IMR-90 (cell line): ENCODE measurements around the gene KLHDC1. TPM values are rescaled to one million over a fixed set of nuclear protein-coding genes. Genes with fewer than 3 reads are reported as not detected.
A peak's percentile ranks its signal among the peaks of the same experiment; 100 is the strongest.

Source experiments
- ATAC-seq: fragments of 200-7000 bp; cut with Tn5 transposase; 2 replicates; pipeline ENCODE4 v1.9.1; 2020; ENCODE audit warnings: low read depth, mild to moderate bottlenecking, moderate library complexity
- BruUV-seq: library from RNA; stranded (reverse); fragments of 400-500 nt; replicated peaks from 2 replicates; lab custom pipeline; 2021; lab: Mats Ljungman, UMichigan
- CTCF ChIA-PET: fragments of 300-600 bp; formaldehyde crosslinking; extraction: SDS; loops from one replicate; lab custom pipeline; 2021; ENCODE audit warnings: antibody characterized with exemption; lab: Yijun Ruan, JAX
- POLR2A ChIA-PET: fragments of 300-600 bp; sonication (Branson Sonifier 250); formaldehyde crosslinking; loops from one replicate; lab custom pipeline; 2022; ENCODE audit warnings: antibody characterized with exemption; ENCODE audit not compliant: unreplicated experiment; lab: Charles Lee
- DNase-seq: peaks from one replicate; pipeline ENCODE4 v3.0.0; 2013
- H2AFZ ChIP-seq: replicated peaks from 2 replicates; pipeline ENCODE3; 2013; ENCODE audit warnings: low read length, mild to moderate bottlenecking; ENCODE audit not compliant: poor library complexity
- H2AK5ac ChIP-seq: 2 replicates; pipeline ENCODE4 v1.6.1; 2013; ENCODE audit warnings: low read depth, low read length, inconsistent platforms
- H2AK9ac ChIP-seq: replicated peaks from 2 replicates; pipeline ENCODE3; 2013; ENCODE audit warnings: mild to moderate bottlenecking, low read depth, low read length, moderate library complexity; ENCODE audit not compliant: poor library complexity
- H2BK120ac ChIP-seq: 2 replicates; pipeline ENCODE4 v1.6.1; 2013; ENCODE audit warnings: low read depth, low read length, inconsistent platforms
- H2BK15ac ChIP-seq: 3 replicates; pipeline ENCODE4 v1.6.1; 2013; ENCODE audit warnings: low read depth, low read length, inconsistent platforms
- H2BK20ac ChIP-seq: 2 replicates; pipeline ENCODE4 v1.6.1; 2013; ENCODE audit warnings: low read depth, mild to moderate bottlenecking, inconsistent platforms, low read length, moderate library complexity
- H2BK5ac ChIP-seq: 2 replicates; pipeline ENCODE4 v1.6.1; 2013; ENCODE audit warnings: mild to moderate bottlenecking, low read depth, low read length, inconsistent platforms; ENCODE audit not compliant: poor library complexity, severe bottlenecking
- H3K14ac ChIP-seq: replicated peaks from 2 replicates; pipeline ENCODE4 v1.6.1; 2013; ENCODE audit warnings: low read depth, low read length, inconsistent platforms
- H3K18ac ChIP-seq: 2 replicates; pipeline ENCODE4 v1.6.1; 2013; ENCODE audit warnings: low read depth, low read length, control low read depth
- H3K23ac ChIP-seq: 2 replicates; pipeline ENCODE4 v1.6.1; 2013; ENCODE audit warnings: low read depth, low read length, inconsistent platforms
- H3K27ac ChIP-seq: 2 replicates; pipeline ENCODE4 v1.5.1; 2013; ENCODE audit warnings: mild to moderate bottlenecking, control low read depth, low read length; ENCODE audit not compliant: insufficient read depth
- H3K27me3 ChIP-seq: 2 replicates; pipeline ENCODE4 v1.6.1; 2013; ENCODE audit warnings: low read length; ENCODE audit not compliant: control insufficient read depth, insufficient read depth
- H3K36me3 ChIP-seq: 2 replicates; pipeline ENCODE4 v1.6.1; 2013; ENCODE audit warnings: low read length, mixed read lengths; ENCODE audit not compliant: control insufficient read depth, insufficient read depth
- H3K4ac ChIP-seq: 2 replicates; pipeline ENCODE4 v1.6.1; 2013; ENCODE audit warnings: low read depth, low read length, inconsistent platforms
- H3K4me1 ChIP-seq: 2 replicates; pipeline ENCODE4 v1.6.1; 2013; ENCODE audit warnings: low read length, mixed read lengths; ENCODE audit not compliant: control insufficient read depth, insufficient read depth
- H3K4me2 ChIP-seq: 2 replicates; pipeline ENCODE4 v1.6.1; 2013; ENCODE audit warnings: low read depth, mild to moderate bottlenecking, control low read depth, low read length, moderate library complexity
- H3K4me3 ChIP-seq: 2 replicates; pipeline ENCODE4 v1.5.1; 2013; ENCODE audit warnings: low read depth, mild to moderate bottlenecking, control low read depth, low read length, moderate library complexity; ENCODE audit not compliant: insufficient read depth
- H3K56ac ChIP-seq: 2 replicates; pipeline ENCODE4 v1.6.1; 2013; ENCODE audit warnings: low read length, inconsistent platforms; ENCODE audit not compliant: insufficient read depth; ENCODE audit errors: extremely low read depth
- H3K79me1 ChIP-seq, 2 experiments: 2 replicates each; pipeline ENCODE4 v1.6.1; 2013; ENCODE audit warnings: low read length in 2 of 2, inconsistent platforms in 1 of 2, low read depth in 1 of 2
- H3K9ac ChIP-seq: 2 replicates; pipeline ENCODE4 v1.6.1; 2013; ENCODE audit warnings: low read depth, low read length, control low read depth
- H3K9me1 ChIP-seq: 2 replicates; pipeline ENCODE4 v1.6.1; 2013; ENCODE audit warnings: low read length, inconsistent platforms; ENCODE audit not compliant: insufficient read depth
- H3K9me3 ChIP-seq: 2 replicates; pipeline ENCODE4 v1.6.1; 2013; ENCODE audit warnings: low read length; ENCODE audit not compliant: control insufficient read depth, insufficient read depth
- H4K20me1 ChIP-seq: 2 replicates; pipeline ENCODE4 v1.6.1; 2013; ENCODE audit warnings: low read length, inconsistent platforms; ENCODE audit not compliant: insufficient read depth
- H4K5ac ChIP-seq: 2 replicates; pipeline ENCODE4 v1.6.1; 2013; ENCODE audit warnings: mild to moderate bottlenecking, low read depth, low read length, control low read depth
- H4K8ac ChIP-seq, 2 experiments: 2 replicates each; pipeline ENCODE4 v1.6.1; 2013; ENCODE audit warnings: low read depth in 2 of 2, low read length in 2 of 2, control low read depth in 1 of 2, inconsistent platforms in 1 of 2
- H4K91ac ChIP-seq: 2 replicates; pipeline ENCODE4 v1.6.1; 2013; ENCODE audit warnings: low read depth, low read length, inconsistent platforms; ENCODE audit not compliant: insufficient read depth
- BHLHE40 ChIP-seq: fragments of 150-350 bp; IDR thresholded peaks from 2 replicates; pipeline ENCODE4 v1.6.1; 2016; ENCODE audit warnings: mild to moderate bottlenecking, low read depth, low read length
- CEBPB ChIP-seq: IDR thresholded peaks from 2 replicates; pipeline ENCODE4 v1.6.1; 2012; ENCODE audit warnings: low read depth, low read length, improper control_type of control experiment
- ELK1 ChIP-seq: fragments of 150-350 bp; IDR thresholded peaks from 2 replicates; pipeline ENCODE4 v1.6.1; 2016; ENCODE audit warnings: low read depth, mild to moderate bottlenecking, low read length, moderate library complexity, borderline replicate concordance
- MAFK ChIP-seq: IDR thresholded peaks from 2 replicates; pipeline ENCODE4 v1.6.1; 2012; ENCODE audit warnings: low read depth, low read length, improper control_type of control experiment
- MAZ ChIP-seq: IDR thresholded peaks from 2 replicates; pipeline ENCODE4 v1.6.1; 2012; ENCODE audit warnings: low read depth, mild to moderate bottlenecking, low read length, improper control_type of control experiment, moderate library complexity, borderline replicate concordance
- MXI1 ChIP-seq: IDR thresholded peaks from 2 replicates; pipeline ENCODE4 v1.6.1; 2012; ENCODE audit warnings: low read depth, mild to moderate bottlenecking, low read length, moderate library complexity, borderline replicate concordance
- RAD21 ChIP-seq: IDR thresholded peaks from 2 replicates; pipeline ENCODE4 v1.6.1; 2012; ENCODE audit warnings: low read length, improper control_type of control experiment
- SMC3 ChIP-seq: fragments of 150-350 bp; IDR thresholded peaks from 2 replicates; pipeline ENCODE4 v1.6.1; 2016; ENCODE audit warnings: low read depth, mild to moderate bottlenecking, antibody characterized with exemption, low read length, moderate library complexity
- USF2 ChIP-seq: fragments of 150-350 bp; IDR thresholded peaks from 2 replicates; pipeline ENCODE4 v1.6.1; 2017; ENCODE audit warnings: mild to moderate bottlenecking, antibody characterized with exemption, low read length, low read depth
- WGBS, 2 experiments: methylation state at CpG; one replicate each; pipeline versions ENCODE4 v1.1.5 to v1.1.7; 2013; ENCODE audit warnings: missing lambda C conversion rate in 2 of 2; ENCODE audit not compliant: insufficient read length in 1 of 2; ENCODE audit errors: extremely low coverage in 2 of 2; 5-methylcytosine and 5-hydroxymethylcytosine counted together
- dilution Hi-C: fragments of 300-500 bp; cut with HindIII; formaldehyde crosslinking; loops from one replicate; pipeline ENCODE4 v1.14.3; 2018; ENCODE audit warnings: low sequenced_read_pairs; ENCODE audit not compliant: unreplicated experiment
- in situ Hi-C: fragments of 300-500 bp; cut with MboI; formaldehyde crosslinking; loops from 3 replicates; pipeline ENCODE4 v1.14.3; 2019; ENCODE audit warnings: low sequenced_read_pairs, inconsistent platforms, mixed read lengths
- intact Hi-C: fragments of 100-400 bp; cut with micrococcal nuclease; formaldehyde crosslinking; loops from 2 replicates; pipeline ENCODE4 v1.10.0; 2022
- polyA plus RNA-seq, 3 experiments: library from polyadenylated mRNA; depleted of rRNA; stranded (reverse); fragments of >200 nt; gene quantifications; 2 replicates each; pipeline ENCODE4 v1.2.3, GENCODE V29; 2012; ENCODE audit warnings: low replicate concordance in 1 of 3
- total RNA-seq: library from RNA; depleted of rRNA; stranded (reverse); fragments of >200 nt; gene quantifications from 2 replicates; pipeline ENCODE4 v1.2.3, GENCODE V29; 2012
- TF ChIP-seq, protein P1 (sequence below): conservative IDR thresholded peaks from 2 replicates; pipeline ENCODE4 v1.5.1; 2012; ENCODE audit warnings: mild to moderate bottlenecking, low read depth, low read length, improper control_type of control experiment

The KLHDC1 gene
- total and polyA plus RNA-seq, 2 of the 4 experiments (the other 2 are of a cell fraction): 0.51 to 0.90 TPM

- Histone ChIP-seq H2BK120ac (no peak overlapping the region), H3K27me3 (no peaks in the 10 kb centered on the region), H2BK15ac (no peak overlapping the region), H2AK9ac (no peak overlapping the region), H3K4me3 (peak overlapping the region; percentile 96; the same call in 1 of the 2 replicates), H3K4me2 (peak overlapping the region; percentile 93), H4K91ac (no peak overlapping the region), H2AK5ac (no peak overlapping the region), H4K5ac (no peak overlapping the region), H3K36me3 (0 out of 2 replicates have a peak, but pooled peaks cover 2% of the 10 kb centered on the region), H3K79me1 (peaks cover 17 to 30% of the 10 kb centered on the region in 2 experiments), H4K20me1 (peaks cover 11% of the 10 kb centered on the region), H3K56ac (no peak overlapping the region), H3K14ac (no peak overlapping the region), H3K23ac (peak overlapping the region; percentile 79; the same call in 1 of the 2 replicates), H2BK20ac (no peak overlapping the region), H3K27ac (no peak overlapping the region), H3K4me1 (peaks cover 9% of the 10 kb centered on the region), H4K8ac (no peak overlapping the region), H3K9me1 (peaks cover 5% of the 10 kb centered on the region), H3K9me3 (no peaks in the 10 kb centered on the region), H2AFZ (no peak overlapping the region), H3K4ac (no peak overlapping the region), H3K9ac (peak overlapping the region; percentile 9; the same call in 1 of the 2 replicates), H2BK5ac (no peak overlapping the region), H3K18ac (no peak overlapping the region)
- POLR2A ChIA-PET: interaction anchor here (0.5 to 1.0 kb wide), 4 partner anchors 23 to 433 kb away, joined by 4 to 9 read pairs (median 4); partner anchors contain the start of gene DNAAF2
- no peak for TF ChIP-seq ELK1
- TF ChIP-seq RAD21: no peak
- TF ChIP-seq USF2: no peak
- no peak for TF ChIP-seq CEBPB
- TF ChIP-seq MAZ: no peak
- TF ChIP-seq SMC3: no peak
- no peak for TF ChIP-seq MXI1
- TF ChIP-seq BHLHE40: no peak
- TF ChIP-seq, protein P1, sequence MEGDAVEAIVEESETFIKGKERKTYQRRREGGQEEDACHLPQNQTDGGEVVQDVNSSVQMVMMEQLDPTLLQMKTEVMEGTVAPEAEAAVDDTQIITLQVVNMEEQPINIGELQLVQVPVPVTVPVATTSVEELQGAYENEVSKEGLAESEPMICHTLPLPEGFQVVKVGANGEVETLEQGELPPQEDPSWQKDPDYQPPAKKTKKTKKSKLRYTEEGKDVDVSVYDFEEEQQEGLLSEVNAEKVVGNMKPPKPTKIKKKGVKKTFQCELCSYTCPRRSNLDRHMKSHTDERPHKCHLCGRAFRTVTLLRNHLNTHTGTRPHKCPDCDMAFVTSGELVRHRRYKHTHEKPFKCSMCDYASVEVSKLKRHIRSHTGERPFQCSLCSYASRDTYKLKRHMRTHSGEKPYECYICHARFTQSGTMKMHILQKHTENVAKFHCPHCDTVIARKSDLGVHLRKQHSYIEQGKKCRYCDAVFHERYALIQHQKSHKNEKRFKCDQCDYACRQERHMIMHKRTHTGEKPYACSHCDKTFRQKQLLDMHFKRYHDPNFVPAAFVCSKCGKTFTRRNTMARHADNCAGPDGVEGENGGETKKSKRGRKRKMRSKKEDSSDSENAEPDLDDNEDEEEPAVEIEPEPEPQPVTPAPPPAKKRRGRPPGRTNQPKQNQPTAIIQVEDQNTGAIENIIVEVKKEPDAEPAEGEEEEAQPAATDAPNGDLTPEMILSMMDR: no peak
- TF ChIP-seq MAFK: no peak
- ATAC-seq (no peak), DNase-seq (no peak)
- intact Hi-C loops: loop anchor here (5.0 kb wide), 1 partner anchor 307 kb away; no protein-coding TSS in a partner anchor
- no CpG with 5 or more reads among the region's 15 CpGs for WGBS, 2 experiments
- dilution Hi-C loops: no loop called here
- in situ Hi-C loops: loop anchor here (5.0 to 25.0 kb wide), 3 partner anchors 77 to 307 kb away; partner anchors contain the start of genes DNAAF2 and KLHDC1
- CTCF ChIA-PET: interaction anchor here (0.6 kb wide), 1 partner anchor 11 kb away, joined by 4 read pairs; no protein-coding TSS in a partner anchor
- no TSS peak for BruUV-seq
Measured at GRCh38 chr14:49769581-49770211, 76.8 kb downstream of the KLHDC1 start.
